IPS-18c (cell line): ENCODE measurements around the gene RPS27.

Experiments used
- H3K4me3 ChIP-seq: 2 replicates; pipeline ENCODE4 v1.7.0; 2013; ENCODE audit warnings: low read depth, mild to moderate bottlenecking, low read length, moderate library complexity; ENCODE audit not compliant: insufficient read depth
- H3K9me3 ChIP-seq: one replicate; pipeline ENCODE4 v1.6.1; 2013; ENCODE audit warnings: mild to moderate bottlenecking, low read length, moderate library complexity; ENCODE audit not compliant: control insufficient read depth, insufficient read depth

Gene RPS27

DNA sequence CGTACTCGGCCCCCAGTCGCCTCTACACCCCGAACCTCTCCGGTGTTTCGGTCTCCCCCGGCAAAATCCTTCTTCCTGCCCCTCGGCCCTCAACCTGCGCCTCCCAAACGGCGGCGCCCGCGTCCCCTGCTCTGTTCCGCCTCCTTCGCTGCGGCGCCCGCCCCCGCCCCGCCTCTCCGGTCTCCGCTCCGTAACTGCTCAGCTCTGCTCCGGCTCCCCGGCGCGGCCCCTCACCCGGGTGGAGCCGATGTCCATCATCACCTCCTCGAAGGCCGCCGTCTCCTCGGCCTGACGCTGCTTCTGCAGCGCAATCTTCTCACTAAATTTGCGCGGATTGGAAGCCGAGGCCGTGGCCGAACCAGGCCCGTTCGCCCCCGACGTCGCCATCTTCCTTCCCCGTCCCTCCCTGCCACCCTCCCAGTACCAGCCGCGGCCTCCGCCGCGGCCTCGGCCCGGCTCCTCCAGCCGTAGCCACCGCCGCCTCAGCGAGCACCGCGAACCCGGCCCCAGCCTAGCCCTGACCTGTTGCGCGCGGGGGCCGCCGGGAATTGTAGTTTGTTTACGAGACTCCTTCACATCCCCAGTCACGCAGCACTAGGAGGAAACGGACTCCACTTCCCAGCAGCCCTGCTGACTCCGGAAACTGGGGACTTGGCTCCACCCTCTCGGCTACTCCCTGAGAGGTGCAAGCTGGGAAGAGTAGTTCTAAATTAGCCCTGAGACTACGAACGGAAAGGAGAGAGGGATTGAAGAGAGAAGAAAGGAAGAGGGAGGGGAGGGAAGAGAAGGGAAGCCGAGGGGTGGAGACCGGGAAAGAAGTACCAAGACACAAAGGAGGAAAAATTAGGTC is 32.2 kb upstream of the RPS27 start, which contains the start of gene CRTC2:
TSS of gene CRTC2 (minus strand) at position 502 of the 850 bp plus-strand sequence. CDS start at position 387, 115 bp downstream.
- H3K9me3 ChIP-seq, result no peaks in the 10 kb centered on the region

GRCh38 chr1:153958961-153959260 is 31.7 kb upstream of the RPS27 start:
- Histone ChIP-seq H3K9me3 (peaks cover under 1% of the 10 kb centered on the region), H3K4me3 (no peak overlapping the region)

More for the DNA sequence above, 32.2 kb upstream of the RPS27 start, which contains the start of gene CRTC2:
- H3K4me3 ChIP-seq, result peak within 1 kb of the TSS; percentile 96

DNA sequence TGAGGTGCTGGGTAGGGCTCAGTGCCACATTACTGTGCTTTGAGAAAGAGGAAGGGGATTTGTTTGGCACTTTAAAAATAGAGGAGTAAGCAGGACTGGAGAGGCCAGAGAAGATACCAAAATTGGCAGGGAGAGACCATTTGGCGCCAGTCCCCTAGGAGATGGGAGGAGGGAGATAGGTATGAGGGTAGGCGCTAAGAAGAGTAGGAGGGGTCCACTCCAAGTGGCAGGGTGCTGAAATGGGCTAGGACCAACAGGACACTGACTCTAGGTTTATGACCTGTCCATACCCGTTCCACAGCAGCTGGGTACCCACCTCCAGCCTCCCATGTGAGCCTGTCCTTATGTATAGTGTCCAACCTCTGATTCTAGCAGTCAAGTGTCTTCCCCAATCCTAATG is 31.1 kb upstream of the RPS27 start:
- Histone ChIP-seq H3K9me3 (peaks cover 4% of the 10 kb centered on the region), H3K4me3 (no peak overlapping the region)

- H3K9me3 ChIP-seq, result peaks cover 4% of the 10 kb centered on the region
Measured at GRCh38 chr1:153960206-153960605, 30.4 kb upstream of the RPS27 start.

GRCh38 chr1:153961421-153961820 is 29.1 kb upstream of the RPS27 start:
- Histone ChIP-seq H3K9me3 (peaks cover 4% of the 10 kb centered on the region), H3K4me3 (peak overlapping the region; percentile 88)

More at GRCh38 chr1:153960206-153960605, 30.4 kb upstream of the RPS27 start:
- no peak overlapping the region for H3K4me3 ChIP-seq

DNA sequence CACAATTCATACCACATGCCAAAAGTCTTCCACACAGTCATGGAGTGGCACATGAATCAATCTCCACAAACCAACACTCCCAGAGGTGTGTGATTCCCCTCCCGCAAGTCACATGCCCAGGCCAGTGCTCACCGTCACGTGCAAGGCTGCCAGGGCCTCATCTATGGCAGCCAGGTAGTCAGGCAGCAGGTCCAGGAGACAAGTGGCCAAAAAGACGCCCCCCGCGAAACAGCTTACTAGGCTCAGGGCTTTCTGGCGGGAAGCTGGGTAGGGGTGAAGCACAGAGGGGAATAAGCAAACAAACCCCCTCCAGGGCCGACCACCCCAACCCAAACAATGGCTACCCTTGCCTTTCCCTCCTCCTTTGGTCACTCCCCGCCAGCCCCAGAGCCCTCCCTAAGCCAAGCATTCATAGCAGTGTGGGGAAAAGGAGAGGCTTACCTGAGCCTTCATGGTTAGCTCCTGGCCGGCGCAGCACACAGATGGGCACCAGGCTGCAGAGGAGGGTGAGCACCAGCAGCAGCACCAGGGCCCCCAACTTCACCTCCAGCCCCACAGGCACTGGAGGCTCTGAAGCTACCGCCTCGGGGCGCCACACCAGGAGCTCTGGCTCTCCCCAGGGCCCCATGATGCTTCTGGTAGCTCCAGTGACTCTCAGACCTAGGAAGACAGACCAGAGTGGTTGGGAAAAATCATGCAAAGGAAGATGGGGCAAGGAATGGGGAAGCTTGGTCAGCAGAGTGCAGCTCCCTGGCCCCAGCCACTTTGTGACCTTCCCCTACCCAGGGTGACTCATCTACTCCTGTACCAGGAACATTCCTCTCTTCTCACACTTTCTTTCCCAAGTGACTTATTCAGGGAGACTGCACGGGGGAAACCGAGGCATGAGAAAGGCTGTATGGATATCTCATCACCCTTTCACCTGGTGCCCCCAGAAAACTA is 28.2 kb upstream of the RPS27 start:
- Histone ChIP-seq H3K4me3 (peak overlapping the region; percentile 88), H3K9me3 (peaks cover 4% of the 10 kb centered on the region)

DNA sequence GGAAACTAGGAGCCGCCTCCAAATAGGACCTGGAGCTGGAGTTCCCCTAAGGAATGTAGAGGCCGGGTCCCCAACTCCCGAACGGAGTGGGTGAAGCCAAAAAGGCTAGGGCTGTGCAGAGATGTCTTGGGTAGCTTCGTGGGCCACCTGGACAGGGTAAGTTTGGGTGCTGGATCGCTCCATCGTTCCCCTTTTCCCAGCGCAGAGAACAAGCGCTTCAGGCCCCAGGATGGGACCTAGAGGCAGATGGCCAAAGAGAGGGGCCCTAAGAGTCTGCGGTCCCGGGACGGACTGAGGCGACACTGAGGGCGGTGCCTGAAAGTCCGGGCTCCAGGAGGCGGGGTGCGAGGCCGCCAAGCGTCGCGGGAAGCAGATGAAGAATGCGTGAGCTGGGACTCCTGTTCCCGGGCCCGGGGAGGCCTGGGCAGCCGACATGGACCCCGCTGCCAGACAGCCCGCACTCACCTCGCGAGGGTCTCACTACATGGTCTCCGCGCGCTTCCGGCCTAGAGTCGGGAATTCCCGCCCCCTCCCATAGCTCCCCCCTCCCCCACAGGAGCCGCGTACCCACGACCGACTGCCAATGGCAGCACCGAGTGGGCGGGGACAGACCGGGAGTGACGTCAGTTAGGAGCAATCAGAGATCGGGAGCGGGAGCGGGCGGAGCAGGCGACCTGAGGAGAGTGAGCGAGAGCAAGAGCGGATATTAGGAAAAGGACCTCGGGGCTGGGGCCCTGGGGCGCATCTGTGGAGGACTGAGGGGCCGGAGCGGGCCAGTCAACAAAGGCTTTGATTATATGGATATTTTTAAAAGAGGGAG is 27.3 kb upstream of the RPS27 start, which contains the start of gene SLC39A1:
TSS of gene SLC39A1 (minus strand) at position 508 of the 820 bp plus-strand sequence. CDS start 822 bp downstream, outside the sequence.
- H3K9me3 ChIP-seq, result peaks cover 4% of the 10 kb centered on the region
- peak within 1 kb of the TSS; percentile 88 for H3K4me3 ChIP-seq

GRCh38 chr1:153963850-153964331 is 26.7 kb upstream of the RPS27 start:
- peak overlapping the region; percentile 88 for H3K4me3 ChIP-seq
- peaks cover 4% of the 10 kb centered on the region for H3K9me3 ChIP-seq

DNA sequence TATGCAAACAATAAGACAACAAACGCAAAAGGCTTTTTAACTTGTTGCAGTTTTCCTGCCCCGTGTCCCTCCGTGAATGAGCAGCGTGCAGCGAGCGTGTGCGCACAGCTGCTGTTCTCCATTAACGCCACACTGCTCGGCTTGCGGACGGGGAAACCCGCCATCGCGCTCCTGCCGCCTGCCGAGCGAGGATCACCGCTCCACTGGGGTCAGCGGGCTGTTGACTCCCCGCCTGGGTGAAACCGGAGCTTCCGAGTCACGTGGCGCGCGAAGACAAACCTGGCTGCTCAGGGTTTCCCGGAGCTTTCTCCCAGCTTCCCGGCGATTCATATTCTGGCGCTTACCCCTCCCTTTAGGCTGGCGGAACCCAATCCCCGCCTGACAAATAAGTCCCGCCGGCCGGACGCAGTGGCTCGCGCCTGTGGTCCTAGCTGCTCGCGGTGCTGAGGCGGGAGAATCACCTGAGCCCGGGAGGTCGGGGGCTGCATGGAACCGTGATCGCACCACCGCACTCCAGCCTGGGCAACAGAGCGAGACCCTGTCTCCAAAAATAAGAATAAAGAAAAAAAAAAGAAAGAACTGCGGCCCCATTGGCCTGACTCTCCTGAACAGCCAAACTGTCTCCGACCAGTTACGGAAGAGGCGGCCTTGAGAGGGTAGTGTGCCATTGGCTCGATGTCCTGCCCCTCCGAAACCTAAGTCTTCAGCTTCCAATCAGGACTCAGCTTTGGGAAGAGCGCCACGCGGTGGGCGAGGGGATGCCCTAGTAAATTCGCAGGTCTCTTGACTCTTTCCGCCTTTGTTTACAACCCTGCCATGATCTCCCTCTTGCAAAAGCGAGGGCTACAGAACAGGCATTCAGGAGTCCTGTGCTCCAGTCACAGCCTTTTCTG is 23.2 kb upstream of the RPS27 start, which contains the start of gene CREB3L4:
TSS of gene CREB3L4 (plus strand) at position 796 of the 893 bp plus-strand sequence. CDS start 624 bp downstream, outside the sequence.
- H3K9me3 ChIP-seq, result peaks cover 4% of the 10 kb centered on the region
- peak within 1 kb of the TSS; percentile 81 for H3K4me3 ChIP-seq

GRCh38 chr1:153968000-153968363 is 22.6 kb upstream of the RPS27 start:
- Histone ChIP-seq H3K9me3 (peaks cover 4% of the 10 kb centered on the region), H3K4me3 (peak overlapping the region; percentile 81)

- H3K9me3 ChIP-seq, result peaks cover 4% of the 10 kb centered on the region
- peak overlapping the region; percentile 81 for H3K4me3 ChIP-seq
Measured at GRCh38 chr1:153968408-153968807, 22.2 kb upstream of the RPS27 start.

DNA sequence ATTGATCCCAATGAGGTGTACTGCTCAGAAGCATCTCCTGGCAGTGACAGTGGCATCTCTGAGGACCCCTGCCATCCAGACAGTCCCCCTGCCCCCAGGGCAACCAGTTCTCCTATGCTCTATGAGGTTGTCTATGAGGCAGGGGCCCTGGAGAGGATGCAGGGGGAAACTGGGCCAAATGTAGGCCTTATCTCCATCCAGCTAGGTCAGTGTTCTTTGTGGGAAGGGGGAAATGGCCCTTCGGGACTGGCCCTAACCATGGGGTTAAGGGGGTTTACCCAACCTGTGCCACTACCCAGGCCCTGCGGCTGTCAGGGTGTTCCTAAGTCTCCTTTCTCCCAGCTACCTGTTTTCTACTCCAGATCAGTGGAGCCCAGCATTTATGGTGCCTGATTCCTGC is 21.6 kb upstream of the RPS27 start:
- peaks cover 3% of the 10 kb centered on the region for H3K9me3 ChIP-seq
- H3K4me3 ChIP-seq, result peak overlapping the region; percentile 81; the same call in 1 of the 2 replicates

GRCh38 chr1:153970346-153970745 is 20.2 kb upstream of the RPS27 start:
- H3K4me3 ChIP-seq, result no peak overlapping the region
- no peaks in the 10 kb centered on the region for H3K9me3 ChIP-seq

GRCh38 chr1:153973071-153973470 is 17.5 kb upstream of the RPS27 start:
- Histone ChIP-seq H3K4me3 (no peak overlapping the region), H3K9me3 (no peaks in the 10 kb centered on the region)

- Histone ChIP-seq H3K4me3 (no peak overlapping the region), H3K9me3 (no peaks in the 10 kb centered on the region)
Measured at GRCh38 chr1:153973525-153973924, 17.0 kb upstream of the RPS27 start.

DNA sequence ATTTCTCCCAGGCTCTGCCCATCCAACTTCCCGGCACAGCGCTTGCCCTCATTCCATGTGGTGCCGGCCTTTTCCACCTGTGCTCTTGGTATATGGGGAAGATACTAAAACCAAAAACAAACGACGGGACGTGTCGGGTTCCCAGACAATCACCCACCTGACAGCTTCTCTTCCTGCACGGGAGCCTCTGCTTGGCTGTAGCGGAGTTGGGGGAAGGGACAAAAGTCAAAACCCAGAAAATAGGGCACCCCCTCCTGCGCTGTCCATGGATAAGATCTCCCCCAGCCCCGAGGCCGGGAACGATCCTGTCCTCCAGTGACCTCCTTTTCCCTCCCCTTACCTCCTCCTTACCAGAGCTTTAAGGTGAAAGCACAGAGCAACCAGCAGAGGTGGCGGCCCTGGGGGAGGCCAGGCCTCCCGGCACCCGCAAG is 13.7 kb upstream of the RPS27 start:
- Histone ChIP-seq H3K9me3 (no peaks in the 10 kb centered on the region), H3K4me3 (peak overlapping the region; percentile 98)
